ENCODE measurements around the gene EFHD1.

The EFHD1 gene

DNA sequence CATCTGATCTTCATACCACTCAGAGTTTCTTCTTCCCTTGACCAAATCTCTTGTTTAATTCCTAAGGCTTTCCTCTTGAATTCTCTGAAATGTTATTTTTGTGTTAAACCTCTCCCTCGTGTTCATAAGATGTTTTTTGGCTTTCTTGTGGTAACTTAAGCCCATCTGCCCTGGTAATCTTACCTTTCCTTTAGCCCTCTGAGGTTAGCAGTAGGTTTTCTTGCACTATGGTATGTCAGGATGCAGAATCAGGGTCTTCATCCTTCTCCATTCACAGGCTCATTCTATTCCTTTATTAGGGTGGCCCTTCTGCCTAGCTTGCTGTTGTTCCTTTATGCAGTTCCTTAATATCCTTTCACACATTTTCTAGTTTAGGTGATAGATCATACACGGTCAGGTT is 87.9 kb downstream of the EFHD1 start:
- TF ChIP-seq ZFX (IDR thresholded peaks at IDR 0.05; ENCODE audit: borderline replicate concordance) (no peak), CTCF (IDR thresholded peaks at IDR 0.05) (no peak)

DNA sequence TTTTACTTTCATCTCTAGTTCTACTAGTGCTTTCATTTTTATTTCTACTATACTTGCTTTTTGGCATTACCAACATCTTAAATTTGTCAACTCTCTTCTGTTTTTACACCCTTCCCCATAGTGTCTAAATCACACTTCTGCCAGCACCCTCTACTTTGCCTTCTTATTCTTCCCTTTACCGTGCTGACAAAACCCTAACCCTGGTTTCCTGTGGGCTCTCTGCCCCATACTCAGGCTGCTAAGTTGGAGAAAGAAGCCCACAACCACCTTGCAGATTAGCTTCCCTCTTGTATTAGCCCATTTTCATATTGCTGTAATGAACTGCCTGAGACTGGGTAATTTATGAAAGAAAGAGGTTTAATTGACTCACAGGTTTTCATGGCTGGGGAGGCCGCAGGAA is 88.5 kb downstream of the EFHD1 start:
- no peak overlapping the region for H3K27ac ChIP-seq
- TF ChIP-seq CTCF (IDR thresholded peaks at IDR 0.05): no peak
- TF ChIP-seq ZFX (IDR thresholded peaks at IDR 0.05; ENCODE audit: borderline replicate concordance): no peak

More for the DNA sequence above, 87.9 kb downstream of the EFHD1 start:
- no peak overlapping the region for H3K27ac ChIP-seq

DNA sequence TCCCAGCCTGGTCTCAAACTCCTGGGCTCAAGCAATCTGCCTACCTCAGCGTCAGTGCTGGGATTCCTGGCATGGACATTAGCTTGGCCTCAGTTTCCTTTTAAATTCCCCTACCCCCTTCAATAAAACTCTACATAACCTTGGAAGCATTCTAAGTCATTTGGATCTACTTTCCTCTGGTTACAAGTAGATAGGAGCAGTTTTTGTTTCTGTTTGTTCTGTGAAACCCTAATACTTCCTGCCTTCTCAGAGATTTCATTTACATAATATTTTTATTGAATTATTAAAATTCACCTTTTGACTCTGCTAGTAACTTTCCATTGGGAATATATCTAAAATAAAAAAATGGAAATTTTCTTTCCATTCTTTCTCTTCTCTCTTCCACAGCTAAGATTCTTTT is 89.6 kb downstream of the EFHD1 start:
- H3K27ac ChIP-seq: no peak overlapping the region
- TF ChIP-seq CTCF (IDR thresholded peaks at IDR 0.05): no peak
- no peak for TF ChIP-seq ZFX (IDR thresholded peaks at IDR 0.05; ENCODE audit: borderline replicate concordance)

- no peak for TF ChIP-seq CTCF (IDR thresholded peaks at IDR 0.05)
- TF ChIP-seq ZFX (IDR thresholded peaks at IDR 0.05; ENCODE audit: borderline replicate concordance): no peak
- H3K27ac ChIP-seq: no peak overlapping the region
Measured at GRCh38 chr2:232728785-232729184, 95.4 kb downstream of the EFHD1 start.

DNA sequence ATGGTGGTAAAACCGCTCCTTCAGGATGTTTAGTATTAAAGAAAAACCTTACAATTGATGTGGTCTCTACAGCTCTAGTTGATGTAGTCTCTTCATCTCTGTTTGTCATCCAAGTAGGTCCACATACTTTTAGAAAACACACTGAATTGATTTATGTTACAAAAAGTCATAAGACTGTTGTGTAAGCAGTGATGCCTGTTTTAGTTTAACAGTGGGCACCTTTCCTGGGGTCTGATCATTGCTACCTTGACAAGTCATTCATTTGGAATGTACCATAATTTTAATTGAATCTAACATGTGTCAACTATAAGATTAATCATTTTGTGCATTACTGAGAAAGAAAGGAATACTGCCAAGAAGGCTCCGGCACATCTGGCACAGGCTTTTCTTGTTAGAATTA is 98.1 kb downstream of the EFHD1 start:
- no peak overlapping the region for H3K27ac ChIP-seq
- no peak for TF ChIP-seq ZFX (IDR thresholded peaks at IDR 0.05; ENCODE audit: borderline replicate concordance)
- no peak for TF ChIP-seq CTCF (IDR thresholded peaks at IDR 0.05)
